K562 (cell line): ENCODE data around the gene HIVEP2. TPM values are rescaled to one million over a fixed set of nuclear protein-coding genes. Genes with fewer than 3 reads are reported as not detected.

Experiments used
- NCOA2 ChIP-seq, 2 experiments: fragments of 450-650 bp; IDR thresholded peaks; 2 replicates each; pipeline ENCODE4 v1.6.1; 2018; ENCODE audit warnings: mild to moderate bottlenecking in 2 of 2, moderate library complexity in 1 of 2; ENCODE audit not compliant: partially characterized antibody in 2 of 2
- polyA plus RNA-seq, 8 experiments: library from polyadenylated mRNA; depleted of rRNA in 4 of 8; stranded (reverse) in 5 of 8; unstranded in 3 of 8; fragments of >200 nt; fragmentation: Nextera tagmentation in 2 of 8; fragmentation: Illumina TruSeq in 1 of 8; extraction: Ambion mirVana in 2 of 8; extraction: Trizol in 1 of 8; gene quantifications; 2 replicates each; pipeline versions ENCODE4 v1.2.1 to v1.2.3, GENCODE V29; 2011 to 2014; ENCODE audit warnings: inconsistent platforms in 1 of 8, missing spikeins in 1 of 8
- total RNA-seq, 7 experiments: library from RNA; depleted of rRNA in 6 of 7; stranded (reverse); fragments of >200 nt in 6 of 7; fragmentation: Illumina TruSeq in 2 of 7; extraction: Trizol in 2 of 7; gene quantifications; 2 replicates each; pipeline versions ENCODE4 v1.2.1 to v1.2.3, GENCODE V29; 2011 to 2021; ENCODE audit warnings: low replicate concordance in 1 of 7
- TF ChIP-seq, protein P1 (sequence below): fragments of 250-450 bp; sonication (Bioruptor Pico); IDR thresholded peaks from 2 replicates; pipeline ENCODE4 v1.4.0; 2020; ENCODE audit warnings: mild to moderate bottlenecking, moderate library complexity, borderline replicate concordance
- TF ChIP-seq, protein P2 (sequence below): fragments of 250-450 bp; sonication (Bioruptor Pico); IDR thresholded peaks from 2 replicates; pipeline ENCODE4 v1.4.0; 2020
- TF ChIP-seq, protein P3 (sequence below), 2 experiments: fragments of 200-800 bp in 1 of 2; sonication (Bioruptor generic) in 1 of 2; sonication (generic) in 1 of 2; formaldehyde crosslinking in 1 of 2; IDR thresholded peaks in 1 of 2; conservative IDR thresholded peaks in 1 of 2; 2 replicates each; pipeline versions ENCODE4 v1.5.0 to v1.6.1; 2016 to 2020; ENCODE audit warnings: missing compliant biosample characterization in 1 of 2, missing genetic modification characterization in 1 of 2, missing genetic modification reagents in 1 of 2
- TF ChIP-seq, protein P4 (sequence below): fragments of 250-450 bp; sonication (Bioruptor Pico); IDR thresholded peaks from 2 replicates; pipeline ENCODE4 v1.5.0; 2021

Gene HIVEP2
- total and polyA plus RNA-seq, 9 of the 15 experiments (the other 6 are each of a cell fraction or from before 2014, with no cell fraction given): under 0.01 to 1.2 (median 0.31) TPM

DNA sequence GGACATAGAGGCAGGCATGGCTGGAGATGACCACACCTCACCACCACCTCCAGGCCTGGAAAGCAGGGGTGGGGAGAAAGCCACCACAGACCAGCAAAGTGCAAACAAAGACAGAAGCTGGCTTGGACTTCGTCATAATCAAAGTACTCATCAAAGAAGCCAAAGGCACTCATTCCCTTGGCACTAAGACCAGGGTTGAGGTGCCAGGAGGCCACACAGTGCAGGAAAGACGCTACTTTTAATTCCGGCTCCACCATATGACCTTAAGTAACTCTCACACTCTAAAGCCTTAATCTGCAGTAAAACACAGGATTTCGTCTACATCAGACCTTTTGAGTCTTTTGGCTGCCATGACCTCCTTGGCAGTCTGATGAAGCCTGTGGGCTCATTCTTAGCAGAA is 123.1 kb downstream of the HIVEP2 start (continued):
- TF ChIP-seq, protein P1, sequence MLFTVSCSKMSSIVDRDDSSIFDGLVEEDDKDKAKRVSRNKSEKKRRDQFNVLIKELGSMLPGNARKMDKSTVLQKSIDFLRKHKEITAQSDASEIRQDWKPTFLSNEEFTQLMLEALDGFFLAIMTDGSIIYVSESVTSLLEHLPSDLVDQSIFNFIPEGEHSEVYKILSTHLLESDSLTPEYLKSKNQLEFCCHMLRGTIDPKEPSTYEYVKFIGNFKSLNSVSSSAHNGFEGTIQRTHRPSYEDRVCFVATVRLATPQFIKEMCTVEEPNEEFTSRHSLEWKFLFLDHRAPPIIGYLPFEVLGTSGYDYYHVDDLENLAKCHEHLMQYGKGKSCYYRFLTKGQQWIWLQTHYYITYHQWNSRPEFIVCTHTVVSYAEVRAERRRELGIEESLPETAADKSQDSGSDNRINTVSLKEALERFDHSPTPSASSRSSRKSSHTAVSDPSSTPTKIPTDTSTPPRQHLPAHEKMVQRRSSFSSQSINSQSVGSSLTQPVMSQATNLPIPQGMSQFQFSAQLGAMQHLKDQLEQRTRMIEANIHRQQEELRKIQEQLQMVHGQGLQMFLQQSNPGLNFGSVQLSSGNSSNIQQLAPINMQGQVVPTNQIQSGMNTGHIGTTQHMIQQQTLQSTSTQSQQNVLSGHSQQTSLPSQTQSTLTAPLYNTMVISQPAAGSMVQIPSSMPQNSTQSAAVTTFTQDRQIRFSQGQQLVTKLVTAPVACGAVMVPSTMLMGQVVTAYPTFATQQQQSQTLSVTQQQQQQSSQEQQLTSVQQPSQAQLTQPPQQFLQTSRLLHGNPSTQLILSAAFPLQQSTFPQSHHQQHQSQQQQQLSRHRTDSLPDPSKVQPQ (CRISPR knock-in tag): no peak
- TF ChIP-seq, protein P2, sequence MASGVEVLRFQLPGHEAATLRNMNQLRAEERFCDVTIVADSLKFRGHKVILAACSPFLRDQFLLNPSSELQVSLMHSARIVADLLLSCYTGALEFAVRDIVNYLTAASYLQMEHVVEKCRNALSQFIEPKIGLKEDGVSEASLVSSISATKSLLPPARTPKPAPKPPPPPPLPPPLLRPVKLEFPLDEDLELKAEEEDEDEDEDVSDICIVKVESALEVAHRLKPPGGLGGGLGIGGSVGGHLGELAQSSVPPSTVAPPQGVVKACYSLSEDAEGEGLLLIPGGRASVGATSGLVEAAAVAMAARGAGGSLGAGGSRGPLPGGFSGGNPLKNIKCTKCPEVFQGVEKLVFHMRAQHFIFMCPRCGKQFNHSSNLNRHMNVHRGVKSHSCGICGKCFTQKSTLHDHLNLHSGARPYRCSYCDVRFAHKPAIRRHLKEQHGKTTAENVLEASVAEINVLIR (CRISPR knock-in tag): no peak
- no peak for TF ChIP-seq NCOA2 (IDR thresholded peaks at IDR 0.05; ENCODE audit: partially characterized antibody in 2 of 2)
- TF ChIP-seq, protein P3, sequence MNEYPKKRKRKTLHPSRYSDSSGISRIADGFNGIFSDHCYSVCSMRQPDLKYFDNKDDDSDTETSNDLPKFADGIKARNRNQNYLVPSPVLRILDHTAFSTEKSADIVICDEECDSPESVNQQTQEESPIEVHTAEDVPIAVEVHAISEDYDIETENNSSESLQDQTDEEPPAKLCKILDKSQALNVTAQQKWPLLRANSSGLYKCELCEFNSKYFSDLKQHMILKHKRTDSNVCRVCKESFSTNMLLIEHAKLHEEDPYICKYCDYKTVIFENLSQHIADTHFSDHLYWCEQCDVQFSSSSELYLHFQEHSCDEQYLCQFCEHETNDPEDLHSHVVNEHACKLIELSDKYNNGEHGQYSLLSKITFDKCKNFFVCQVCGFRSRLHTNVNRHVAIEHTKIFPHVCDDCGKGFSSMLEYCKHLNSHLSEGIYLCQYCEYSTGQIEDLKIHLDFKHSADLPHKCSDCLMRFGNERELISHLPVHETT (CRISPR knock-in tag; conservative IDR thresholded peaks at IDR 0.05 in 1 of 2, IDR thresholded peaks at IDR 0.05 in 1 of 2): no peak
- TF ChIP-seq, protein P4, sequence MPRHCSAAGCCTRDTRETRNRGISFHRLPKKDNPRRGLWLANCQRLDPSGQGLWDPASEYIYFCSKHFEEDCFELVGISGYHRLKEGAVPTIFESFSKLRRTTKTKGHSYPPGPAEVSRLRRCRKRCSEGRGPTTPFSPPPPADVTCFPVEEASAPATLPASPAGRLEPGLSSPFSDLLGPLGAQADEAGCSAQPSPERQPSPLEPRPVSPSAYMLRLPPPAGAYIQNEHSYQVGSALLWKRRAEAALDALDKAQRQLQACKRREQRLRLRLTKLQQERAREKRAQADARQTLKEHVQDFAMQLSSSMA: no peak
